GM19238 (cell line): ENCODE measurements around the gene CTNNBL1.

Source experiments
- DNase-seq: peaks from one replicate; pipeline ENCODE4 v3.0.0; 2011; ENCODE audit warnings: low spot score; ENCODE audit not compliant: insufficient read length

Gene CTNNBL1

GRCh38 chr20:37810027-37810426 lies 116.2 kb downstream of the CTNNBL1 start:
- DNase-seq = no peak

GRCh38 chr20:37816003-37816402 lies 122.2 kb downstream of the CTNNBL1 start:
- DNase-seq = no peak

DNA sequence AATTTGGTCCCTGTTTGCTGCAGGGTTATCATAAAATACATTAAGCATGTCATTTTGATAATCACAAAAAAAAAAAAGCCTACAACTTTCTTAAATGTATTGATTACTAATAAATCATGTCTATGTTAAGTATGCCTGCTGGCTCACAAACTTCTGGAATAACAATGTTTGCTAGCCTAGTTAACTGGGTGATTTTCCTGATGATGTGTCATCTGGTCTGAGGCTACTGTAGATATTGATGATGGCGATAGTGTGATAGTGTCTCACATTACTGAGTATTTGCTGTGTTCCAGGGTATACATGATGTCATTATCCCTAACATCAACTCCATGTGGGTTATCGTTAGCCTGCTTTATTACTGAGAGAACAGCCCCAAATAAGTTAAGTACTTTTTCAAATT lies 122.9 kb downstream of the CTNNBL1 start:
- no peak for DNase-seq

- DNase-seq = no peak
Observed at GRCh38 chr20:37821696-37822095, 127.9 kb downstream of the CTNNBL1 start.

GRCh38 chr20:37822141-37822601 lies 128.3 kb downstream of the CTNNBL1 start:
- no peak for DNase-seq

- no peak for DNase-seq
Observed at GRCh38 chr20:37823296-37823980, 129.6 kb downstream of the CTNNBL1 start.

- no peak for DNase-seq
Observed at GRCh38 chr20:37827605-37828004, 133.8 kb downstream of the CTNNBL1 start.

- no peak for DNase-seq
Observed at GRCh38 chr20:37828684-37829083, 134.9 kb downstream of the CTNNBL1 start.

DNA sequence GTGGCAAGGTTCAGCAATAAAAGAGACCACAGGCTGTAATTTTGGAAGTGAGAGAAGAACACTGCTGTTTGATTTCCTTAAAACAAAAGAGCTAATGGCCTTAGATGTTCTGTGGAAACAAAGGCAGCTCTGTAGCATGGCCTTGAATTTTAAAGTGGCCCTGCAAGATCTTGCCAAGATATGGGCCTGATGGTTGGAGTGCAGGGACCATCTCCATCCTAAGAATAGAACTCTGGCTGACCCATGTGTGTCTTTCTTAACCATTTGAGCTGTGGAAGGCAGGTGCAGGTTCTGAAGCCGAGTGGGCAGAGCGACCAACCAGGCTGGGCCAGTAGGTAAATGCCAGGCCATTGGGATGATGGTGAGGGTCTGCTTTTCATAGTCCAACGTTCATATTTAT lies 135.3 kb downstream of the CTNNBL1 start:
- DNase-seq = no peak

DNA sequence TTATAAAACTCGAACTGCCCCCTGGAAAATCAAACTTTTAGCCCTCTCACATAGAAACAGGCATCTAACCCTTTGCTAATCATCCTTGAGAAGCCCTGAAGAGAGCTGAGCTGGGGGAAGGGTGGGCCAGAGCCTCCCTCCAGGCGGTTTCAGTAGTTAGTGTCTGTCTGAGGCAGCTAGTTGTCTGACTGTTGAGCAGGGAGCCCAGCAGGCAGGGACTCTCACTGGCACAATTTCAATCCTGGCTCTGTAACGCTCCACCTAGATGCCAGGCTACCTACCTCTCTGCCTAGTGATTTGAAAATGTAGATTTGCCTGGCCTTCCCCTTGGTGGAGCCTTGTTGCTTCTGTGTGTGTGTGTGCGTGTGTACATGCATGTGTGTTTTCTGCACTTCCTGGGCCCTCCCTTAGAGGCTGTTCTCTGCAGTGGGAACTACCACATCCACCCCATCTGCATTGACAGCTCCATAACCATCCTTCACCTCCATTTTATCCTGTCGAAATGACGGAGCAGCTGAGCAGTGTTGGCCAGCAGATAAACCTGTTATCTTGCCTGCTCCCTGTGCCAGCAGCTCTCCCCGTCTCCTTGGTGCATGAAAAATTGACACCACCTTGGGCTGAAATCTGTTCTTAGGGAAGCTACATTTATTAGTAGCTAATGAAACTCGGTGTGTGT lies 139.5 kb downstream of the CTNNBL1 start:
- DNase-seq = no peak

DNA sequence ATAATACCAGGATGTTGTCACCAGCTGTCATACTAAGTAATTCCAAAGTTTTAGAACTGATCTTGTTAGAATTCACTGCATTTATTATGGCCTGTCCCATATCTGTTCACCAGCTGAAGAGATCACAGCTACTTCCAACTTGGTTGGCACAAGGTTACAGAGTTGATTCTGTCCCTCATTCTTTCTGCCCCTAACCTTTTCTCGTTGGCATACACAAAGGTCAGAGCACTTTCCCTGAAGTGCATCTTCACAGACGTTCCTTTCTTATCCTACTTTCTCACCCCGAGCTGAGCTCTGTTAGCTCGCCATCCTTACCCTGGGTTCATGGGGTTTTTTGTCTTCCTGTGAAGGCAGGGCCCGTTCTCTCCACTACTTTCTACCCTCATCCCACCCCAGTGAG lies 143.1 kb downstream of the CTNNBL1 start:
- DNase-seq = no peak

DNA sequence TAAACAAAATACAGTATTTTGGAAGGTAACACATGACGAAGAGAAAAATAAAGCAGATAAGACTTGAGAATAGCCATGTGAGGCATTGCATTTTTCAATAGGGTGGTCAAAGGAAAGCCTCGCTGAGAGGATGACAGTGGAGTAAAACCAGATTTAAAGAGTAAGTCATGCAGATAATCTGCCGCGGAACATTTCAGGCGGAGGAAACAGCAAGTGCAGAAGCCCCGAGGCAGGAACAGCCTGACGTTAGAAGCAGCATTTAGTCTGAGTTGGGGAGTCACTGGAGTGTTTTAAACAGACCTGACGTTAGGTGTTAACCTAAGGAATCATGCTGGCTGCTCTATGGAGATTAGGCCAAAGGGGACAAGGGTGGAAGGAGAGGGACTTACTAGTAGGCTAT lies 144.1 kb downstream of the CTNNBL1 start:
- DNase-seq = no peak

GRCh38 chr20:37838769-37839431 lies 145.1 kb downstream of the CTNNBL1 start:
- no peak for DNase-seq

- DNase-seq = no peak
Observed at GRCh38 chr20:37839432-37839827, 145.6 kb downstream of the CTNNBL1 start.

GRCh38 chr20:37839955-37840354 lies 146.1 kb downstream of the CTNNBL1 start:
- no peak for DNase-seq

- DNase-seq = no peak
Observed at GRCh38 chr20:37841389-37841788, 147.6 kb downstream of the CTNNBL1 start.

GRCh38 chr20:37841971-37842370 lies 148.1 kb downstream of the CTNNBL1 start:
- no peak for DNase-seq

DNA sequence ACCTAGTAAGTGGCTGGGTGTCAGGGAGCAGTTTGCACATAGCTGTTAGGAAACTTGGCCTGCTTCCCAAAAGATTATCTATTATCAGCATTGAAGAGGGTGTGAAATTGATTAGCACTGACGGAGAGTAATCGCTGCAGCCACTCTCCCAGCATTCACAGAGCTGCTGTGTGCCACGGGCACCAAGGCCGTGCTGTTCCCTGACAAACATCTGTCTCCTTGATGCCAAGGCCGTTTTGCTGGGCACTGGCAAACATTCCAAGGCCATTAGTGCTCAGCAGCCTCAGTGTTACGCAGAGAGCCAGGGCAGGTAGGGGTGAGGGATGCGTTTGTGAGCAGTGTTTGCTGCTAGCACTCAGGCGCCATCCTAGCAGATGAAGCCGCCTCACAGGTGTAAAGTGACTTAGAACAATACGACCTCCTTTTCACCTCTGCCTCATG lies 151.4 kb downstream of the CTNNBL1 start:
- DNase-seq = no peak

- DNase-seq = no peak
Observed at GRCh38 chr20:37845878-37846277, 152.0 kb downstream of the CTNNBL1 start.

GRCh38 chr20:37846573-37846972 lies 152.7 kb downstream of the CTNNBL1 start:
- no peak for DNase-seq

DNA sequence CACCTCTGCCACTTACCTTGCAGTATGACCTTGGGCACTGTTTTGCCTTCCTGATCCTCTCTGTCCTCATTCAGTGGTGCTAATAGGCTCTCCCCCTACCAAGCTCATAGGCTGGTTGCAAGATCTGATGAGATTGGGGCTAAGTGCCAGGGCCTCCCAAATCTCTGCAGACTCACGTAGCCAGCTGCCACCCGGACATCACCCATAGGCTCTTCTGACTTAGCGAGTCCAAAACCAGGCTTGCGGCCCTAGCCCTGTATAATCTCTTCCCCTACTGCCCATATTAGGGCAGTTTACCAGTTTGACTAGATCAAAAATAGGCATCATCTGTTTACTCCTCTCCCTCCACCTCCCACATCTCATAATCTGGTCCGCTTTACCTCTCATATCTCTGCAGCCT lies 154.9 kb downstream of the CTNNBL1 start:
- DNase-seq = no peak

- DNase-seq = no peak
Observed at GRCh38 chr20:37849156-37849555, 155.3 kb downstream of the CTNNBL1 start.
